Measurements from ENCODE around the gene CCRL2. TPM values are rescaled to one million over a fixed set of nuclear protein-coding genes. Genes with fewer than 3 reads are reported as not detected.

The CCRL2 gene
- total RNA-seq, 1 experiment from 2014 or later: not detected

DNA sequence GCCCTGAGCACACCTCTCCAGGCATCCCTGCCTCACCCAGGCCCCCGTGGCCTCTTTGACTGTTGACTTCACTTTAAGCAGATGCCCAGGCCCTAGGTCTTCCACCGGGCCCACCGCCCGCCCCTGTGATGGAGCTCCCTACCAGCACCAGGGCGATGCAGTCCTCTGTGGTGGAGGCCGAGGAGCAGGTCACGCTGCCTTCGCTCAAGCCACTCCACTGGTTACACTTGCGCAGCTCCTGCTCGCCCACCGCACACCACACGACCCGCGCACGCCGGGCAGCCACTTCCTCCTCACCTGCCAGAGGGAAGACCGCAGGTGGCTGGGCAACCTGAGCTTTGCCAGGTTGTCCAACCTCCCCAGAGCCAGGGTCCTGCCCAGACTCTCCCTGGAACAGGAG, 41.7 kb downstream of the CCRL2 start:
- ChIA-PET CTCF (interaction anchor here (1.0 to 1.7 kb wide), 4 partner anchors 14 to 269 kb away, joined by 4 to 10 read pairs (median 6); partner anchors contain the start of gene PRSS50), POLR2A (no interaction called here)
- H3K27me3 Mint-ChIP-seq (ENCODE audit: low read depth): no peaks in the 10 kb centered on the region; the same call in 1 of the 2 replicates
- no peaks in the 10 kb centered on the region for H3K4me1 Mint-ChIP-seq
- no peak overlapping the region for H3K4me3 Mint-ChIP-seq
- ATAC-seq: no peak
- DNase-seq (ENCODE audit: low spot score): no peak
- no peak overlapping the region for H3K27ac Mint-ChIP-seq
- H3K9me3 Mint-ChIP-seq: no peaks in the 10 kb centered on the region
- H3K36me3 Mint-ChIP-seq: no peaks in the 10 kb centered on the region
- TF ChIP-seq NR1H2 (CRISPR knock-in tag; IDR thresholded peaks at IDR 0.05) (no peak), SMAD4 (CRISPR knock-in tag; IDR thresholded peaks at IDR 0.05) (no peak), ZNF263 (CRISPR knock-in tag; IDR thresholded peaks at IDR 0.05; ENCODE audit: low read depth) (no peak), CBFB (CRISPR knock-in tag; IDR thresholded peaks at IDR 0.05; ENCODE audit: low read depth) (no peak), ZNF416 (CRISPR knock-in tag; IDR thresholded peaks at IDR 0.05) (no peak), ZNF396 (CRISPR knock-in tag; IDR thresholded peaks at IDR 0.05; ENCODE audit: borderline replicate concordance) (no peak), GTF2I (CRISPR knock-in tag; conservative IDR thresholded peaks at IDR 0.05) (no peak)
- TF ChIP-seq, protein P1, sequence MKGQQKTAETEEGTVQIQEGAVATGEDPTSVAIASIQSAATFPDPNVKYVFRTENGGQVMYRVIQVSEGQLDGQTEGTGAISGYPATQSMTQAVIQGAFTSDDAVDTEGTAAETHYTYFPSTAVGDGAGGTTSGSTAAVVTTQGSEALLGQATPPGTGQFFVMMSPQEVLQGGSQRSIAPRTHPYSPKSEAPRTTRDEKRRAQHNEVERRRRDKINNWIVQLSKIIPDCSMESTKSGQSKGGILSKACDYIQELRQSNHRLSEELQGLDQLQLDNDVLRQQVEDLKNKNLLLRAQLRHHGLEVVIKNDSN (CRISPR knock-in tag; IDR thresholded peaks at IDR 0.05): no peak
- TF ChIP-seq, protein P2, sequence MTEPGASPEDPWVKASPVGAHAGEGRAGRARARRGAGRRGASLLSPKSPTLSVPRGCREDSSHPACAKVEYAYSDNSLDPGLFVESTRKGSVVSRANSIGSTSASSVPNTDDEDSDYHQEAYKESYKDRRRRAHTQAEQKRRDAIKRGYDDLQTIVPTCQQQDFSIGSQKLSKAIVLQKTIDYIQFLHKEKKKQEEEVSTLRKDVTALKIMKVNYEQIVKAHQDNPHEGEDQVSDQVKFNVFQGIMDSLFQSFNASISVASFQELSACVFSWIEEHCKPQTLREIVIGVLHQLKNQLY (CRISPR knock-in tag; IDR thresholded peaks at IDR 0.05): no peak
- TF ChIP-seq, protein P3, sequence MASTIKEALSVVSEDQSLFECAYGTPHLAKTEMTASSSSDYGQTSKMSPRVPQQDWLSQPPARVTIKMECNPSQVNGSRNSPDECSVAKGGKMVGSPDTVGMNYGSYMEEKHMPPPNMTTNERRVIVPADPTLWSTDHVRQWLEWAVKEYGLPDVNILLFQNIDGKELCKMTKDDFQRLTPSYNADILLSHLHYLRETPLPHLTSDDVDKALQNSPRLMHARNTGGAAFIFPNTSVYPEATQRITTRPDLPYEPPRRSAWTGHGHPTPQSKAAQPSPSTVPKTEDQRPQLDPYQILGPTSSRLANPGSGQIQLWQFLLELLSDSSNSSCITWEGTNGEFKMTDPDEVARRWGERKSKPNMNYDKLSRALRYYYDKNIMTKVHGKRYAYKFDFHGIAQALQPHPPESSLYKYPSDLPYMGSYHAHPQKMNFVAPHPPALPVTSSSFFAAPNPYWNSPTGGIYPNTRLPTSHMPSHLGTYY (CRISPR knock-in tag; IDR thresholded peaks at IDR 0.05): no peak
- TF ChIP-seq, protein P4, sequence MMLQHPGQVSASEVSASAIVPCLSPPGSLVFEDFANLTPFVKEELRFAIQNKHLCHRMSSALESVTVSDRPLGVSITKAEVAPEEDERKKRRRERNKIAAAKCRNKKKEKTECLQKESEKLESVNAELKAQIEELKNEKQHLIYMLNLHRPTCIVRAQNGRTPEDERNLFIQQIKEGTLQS (CRISPR knock-in tag; conservative IDR thresholded peaks at IDR 0.05): no peak
- TF ChIP-seq, protein P5, sequence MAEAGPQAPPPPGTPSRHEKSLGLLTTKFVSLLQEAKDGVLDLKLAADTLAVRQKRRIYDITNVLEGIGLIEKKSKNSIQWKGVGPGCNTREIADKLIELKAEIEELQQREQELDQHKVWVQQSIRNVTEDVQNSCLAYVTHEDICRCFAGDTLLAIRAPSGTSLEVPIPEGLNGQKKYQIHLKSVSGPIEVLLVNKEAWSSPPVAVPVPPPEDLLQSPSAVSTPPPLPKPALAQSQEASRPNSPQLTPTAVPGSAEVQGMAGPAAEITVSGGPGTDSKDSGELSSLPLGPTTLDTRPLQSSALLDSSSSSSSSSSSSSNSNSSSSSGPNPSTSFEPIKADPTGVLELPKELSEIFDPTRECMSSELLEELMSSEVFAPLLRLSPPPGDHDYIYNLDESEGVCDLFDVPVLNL (CRISPR knock-in tag; IDR thresholded peaks at IDR 0.05; ENCODE audit: borderline replicate concordance, low read depth): no peak
- TF ChIP-seq, protein P6, sequence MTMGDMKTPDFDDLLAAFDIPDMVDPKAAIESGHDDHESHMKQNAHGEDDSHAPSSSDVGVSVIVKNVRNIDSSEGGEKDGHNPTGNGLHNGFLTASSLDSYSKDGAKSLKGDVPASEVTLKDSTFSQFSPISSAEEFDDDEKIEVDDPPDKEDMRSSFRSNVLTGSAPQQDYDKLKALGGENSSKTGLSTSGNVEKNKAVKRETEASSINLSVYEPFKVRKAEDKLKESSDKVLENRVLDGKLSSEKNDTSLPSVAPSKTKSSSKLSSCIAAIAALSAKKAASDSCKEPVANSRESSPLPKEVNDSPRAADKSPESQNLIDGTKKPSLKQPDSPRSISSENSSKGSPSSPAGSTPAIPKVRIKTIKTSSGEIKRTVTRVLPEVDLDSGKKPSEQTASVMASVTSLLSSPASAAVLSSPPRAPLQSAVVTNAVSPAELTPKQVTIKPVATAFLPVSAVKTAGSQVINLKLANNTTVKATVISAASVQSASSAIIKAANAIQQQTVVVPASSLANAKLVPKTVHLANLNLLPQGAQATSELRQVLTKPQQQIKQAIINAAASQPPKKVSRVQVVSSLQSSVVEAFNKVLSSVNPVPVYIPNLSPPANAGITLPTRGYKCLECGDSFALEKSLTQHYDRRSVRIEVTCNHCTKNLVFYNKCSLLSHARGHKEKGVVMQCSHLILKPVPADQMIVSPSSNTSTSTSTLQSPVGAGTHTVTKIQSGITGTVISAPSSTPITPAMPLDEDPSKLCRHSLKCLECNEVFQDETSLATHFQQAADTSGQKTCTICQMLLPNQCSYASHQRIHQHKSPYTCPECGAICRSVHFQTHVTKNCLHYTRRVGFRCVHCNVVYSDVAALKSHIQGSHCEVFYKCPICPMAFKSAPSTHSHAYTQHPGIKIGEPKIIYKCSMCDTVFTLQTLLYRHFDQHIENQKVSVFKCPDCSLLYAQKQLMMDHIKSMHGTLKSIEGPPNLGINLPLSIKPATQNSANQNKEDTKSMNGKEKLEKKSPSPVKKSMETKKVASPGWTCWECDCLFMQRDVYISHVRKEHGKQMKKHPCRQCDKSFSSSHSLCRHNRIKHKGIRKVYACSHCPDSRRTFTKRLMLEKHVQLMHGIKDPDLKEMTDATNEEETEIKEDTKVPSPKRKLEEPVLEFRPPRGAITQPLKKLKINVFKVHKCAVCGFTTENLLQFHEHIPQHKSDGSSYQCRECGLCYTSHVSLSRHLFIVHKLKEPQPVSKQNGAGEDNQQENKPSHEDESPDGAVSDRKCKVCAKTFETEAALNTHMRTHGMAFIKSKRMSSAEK (CRISPR knock-in tag; IDR thresholded peaks at IDR 0.05; ENCODE audit: borderline replicate concordance): no peak
- TF ChIP-seq, protein P7, sequence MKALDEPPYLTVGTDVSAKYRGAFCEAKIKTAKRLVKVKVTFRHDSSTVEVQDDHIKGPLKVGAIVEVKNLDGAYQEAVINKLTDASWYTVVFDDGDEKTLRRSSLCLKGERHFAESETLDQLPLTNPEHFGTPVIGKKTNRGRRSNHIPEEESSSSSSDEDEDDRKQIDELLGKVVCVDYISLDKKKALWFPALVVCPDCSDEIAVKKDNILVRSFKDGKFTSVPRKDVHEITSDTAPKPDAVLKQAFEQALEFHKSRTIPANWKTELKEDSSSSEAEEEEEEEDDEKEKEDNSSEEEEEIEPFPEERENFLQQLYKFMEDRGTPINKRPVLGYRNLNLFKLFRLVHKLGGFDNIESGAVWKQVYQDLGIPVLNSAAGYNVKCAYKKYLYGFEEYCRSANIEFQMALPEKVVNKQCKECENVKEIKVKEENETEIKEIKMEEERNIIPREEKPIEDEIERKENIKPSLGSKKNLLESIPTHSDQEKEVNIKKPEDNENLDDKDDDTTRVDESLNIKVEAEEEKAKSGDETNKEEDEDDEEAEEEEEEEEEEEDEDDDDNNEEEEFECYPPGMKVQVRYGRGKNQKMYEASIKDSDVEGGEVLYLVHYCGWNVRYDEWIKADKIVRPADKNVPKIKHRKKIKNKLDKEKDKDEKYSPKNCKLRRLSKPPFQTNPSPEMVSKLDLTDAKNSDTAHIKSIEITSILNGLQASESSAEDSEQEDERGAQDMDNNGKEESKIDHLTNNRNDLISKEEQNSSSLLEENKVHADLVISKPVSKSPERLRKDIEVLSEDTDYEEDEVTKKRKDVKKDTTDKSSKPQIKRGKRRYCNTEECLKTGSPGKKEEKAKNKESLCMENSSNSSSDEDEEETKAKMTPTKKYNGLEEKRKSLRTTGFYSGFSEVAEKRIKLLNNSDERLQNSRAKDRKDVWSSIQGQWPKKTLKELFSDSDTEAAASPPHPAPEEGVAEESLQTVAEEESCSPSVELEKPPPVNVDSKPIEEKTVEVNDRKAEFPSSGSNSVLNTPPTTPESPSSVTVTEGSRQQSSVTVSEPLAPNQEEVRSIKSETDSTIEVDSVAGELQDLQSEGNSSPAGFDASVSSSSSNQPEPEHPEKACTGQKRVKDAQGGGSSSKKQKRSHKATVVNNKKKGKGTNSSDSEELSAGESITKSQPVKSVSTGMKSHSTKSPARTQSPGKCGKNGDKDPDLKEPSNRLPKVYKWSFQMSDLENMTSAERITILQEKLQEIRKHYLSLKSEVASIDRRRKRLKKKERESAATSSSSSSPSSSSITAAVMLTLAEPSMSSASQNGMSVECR (CRISPR knock-in tag; IDR thresholded peaks at IDR 0.05; ENCODE audit: borderline replicate concordance): no peak
- TF ChIP-seq, protein P8, sequence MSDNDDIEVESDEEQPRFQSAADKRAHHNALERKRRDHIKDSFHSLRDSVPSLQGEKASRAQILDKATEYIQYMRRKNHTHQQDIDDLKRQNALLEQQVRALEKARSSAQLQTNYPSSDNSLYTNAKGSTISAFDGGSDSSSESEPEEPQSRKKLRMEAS (CRISPR knock-in tag; IDR thresholded peaks at IDR 0.05): no peak

All from WTC11 (cell line).